Aorta (tissue), 5 donors: ENCODE data around the gene FAM131A. TPM values are rescaled to one million over a fixed set of nuclear protein-coding genes. Genes with fewer than 3 reads are reported as not detected.

Source experiments
- ATAC-seq: fragments of 200-7000 bp; cut with Tn5 transposase; one replicate; pipeline ENCODE4 v1.9.1; 2022; ENCODE audit warnings: moderate library complexity; ENCODE audit not compliant: low FRiP score
- DNase-seq, 2 donors: peaks; one replicate each; pipeline ENCODE4 v3.0.0-alpha.2; 2020
- H3K27ac ChIP-seq, 2 donors: one replicate each; pipeline ENCODE4 v1.5.1; 2013; ENCODE audit warnings: low read length in 2 of 2, mild to moderate bottlenecking in 2 of 2, moderate library complexity in 2 of 2, control low read depth in 1 of 2, inconsistent platforms in 1 of 2, low read depth in 1 of 2
- H3K27me3 ChIP-seq, 2 donors: one replicate each; pipeline ENCODE4 v1.6.1; 2013; ENCODE audit warnings: control low read depth in 1 of 2, low read length in 1 of 2, mild to moderate bottlenecking in 1 of 2, moderate library complexity in 1 of 2; ENCODE audit not compliant: insufficient read depth in 2 of 2, control insufficient read depth in 1 of 2
- H3K36me3 ChIP-seq, 2 donors: one replicate each; pipeline ENCODE4 v1.6.1; 2013; ENCODE audit warnings: control low read depth in 1 of 2, low read length in 1 of 2, mild to moderate bottlenecking in 1 of 2; ENCODE audit not compliant: insufficient read depth in 2 of 2, control insufficient read depth in 1 of 2
- H3K4me1 ChIP-seq, 2 donors: one replicate each; pipeline ENCODE4 v1.6.1; 2013; ENCODE audit warnings: low read length in 2 of 2, control low read depth in 1 of 2, mild to moderate bottlenecking in 1 of 2, moderate library complexity in 1 of 2; ENCODE audit not compliant: insufficient read depth in 2 of 2, control insufficient read depth in 1 of 2
- H3K4me3 ChIP-seq, 2 donors: one replicate each; pipeline ENCODE4 v1.5.1; 2013; ENCODE audit warnings: low read length in 2 of 2, control low read depth in 1 of 2, mild to moderate bottlenecking in 1 of 2
- H3K9me3 ChIP-seq: one replicate; pipeline ENCODE4 v1.6.1; 2013; ENCODE audit warnings: mild to moderate bottlenecking, low read length; ENCODE audit not compliant: control insufficient read depth
- WGBS, 2 donors: extraction: QIAGEN DNeasy Blood & Tissue Kit; methylation state at CpG; one replicate each; pipeline ENCODE4 v1.1.7; 2013; 5-methylcytosine and 5-hydroxymethylcytosine counted together
- intact Hi-C, 2 donors: fragments of 100-400 bp; cut with DNase I; formaldehyde crosslinking; loops; one replicate each; pipeline versions ENCODE4 v1.14.2 to v1.15.0; 2022
- polyA plus RNA-seq, 2 donors: library from polyadenylated mRNA; stranded (reverse); fragments of 200-250 nt; gene quantifications; one replicate each; pipeline ENCODE4 v1.2.3, GENCODE V29; 2013
- total RNA-seq, 2 donors: library from RNA; stranded (reverse); fragmentation: NEBNext Ultra II Directional; extraction: Animal tissue kit (Norgen Biotek cat#: 25700); gene quantifications; one replicate each; pipeline ENCODE4 v1.2.1, GENCODE V29; 2021
- donor health status: healthy with polysubstance abuse.
- donor health status: Bipolar disorder and iron deficiency.
- donor health status: DM: no; HTN: no; CAD: no.
- donor health status: DM: no; HTN: no; CAD: no.
- donor health status: DM: yes; HTN: yes; CAD: no.

The FAM131A gene
- total and polyA plus RNA-seq, 4 donors: 10.6 to 40.6 (median 27.7) TPM

DNA sequence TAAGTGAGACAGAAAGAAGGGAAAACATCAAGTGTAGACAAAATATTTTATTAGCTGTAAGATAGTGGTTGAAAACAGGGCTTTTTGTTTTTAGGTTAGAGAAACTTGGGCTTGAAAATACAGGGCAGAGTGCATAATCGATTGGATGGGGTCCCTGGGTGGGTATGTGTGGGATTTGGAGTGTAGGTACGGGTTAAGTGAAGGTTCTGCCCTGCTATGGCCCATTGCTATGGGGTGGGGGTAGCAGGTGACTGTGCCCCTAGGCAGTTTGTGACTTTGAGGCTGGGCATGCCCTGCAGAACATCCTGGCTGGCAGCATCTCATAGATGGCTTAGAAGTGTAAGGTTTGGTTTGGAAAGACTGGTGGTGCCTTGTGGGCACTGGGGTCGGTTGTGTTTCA lies 3.7 kb upstream of the FAM131A start:
- H3K4me1 ChIP-seq: no peaks in the 10 kb centered on the region
- peaks cover 4 to 8% of the 10 kb centered on the region in 2 donors for H3K36me3 ChIP-seq
- no peak overlapping the region for H3K4me3 ChIP-seq
- no peaks in the 10 kb centered on the region for H3K9me3 ChIP-seq
- no peak for DNase-seq
- 77 to 78% methylated on average over 3 of the region's 3 CpGs for WGBS, 2 donors
- H3K27ac ChIP-seq: peak overlapping the region in 1 of 2 donors; percentile 7
- no peak for ATAC-seq
- H3K27me3 ChIP-seq: no peaks in the 10 kb centered on the region
- intact Hi-C loops: loop anchor here (2.0 kb wide), 1 partner anchor 13 kb away; no protein-coding TSS in a partner anchor

DNA sequence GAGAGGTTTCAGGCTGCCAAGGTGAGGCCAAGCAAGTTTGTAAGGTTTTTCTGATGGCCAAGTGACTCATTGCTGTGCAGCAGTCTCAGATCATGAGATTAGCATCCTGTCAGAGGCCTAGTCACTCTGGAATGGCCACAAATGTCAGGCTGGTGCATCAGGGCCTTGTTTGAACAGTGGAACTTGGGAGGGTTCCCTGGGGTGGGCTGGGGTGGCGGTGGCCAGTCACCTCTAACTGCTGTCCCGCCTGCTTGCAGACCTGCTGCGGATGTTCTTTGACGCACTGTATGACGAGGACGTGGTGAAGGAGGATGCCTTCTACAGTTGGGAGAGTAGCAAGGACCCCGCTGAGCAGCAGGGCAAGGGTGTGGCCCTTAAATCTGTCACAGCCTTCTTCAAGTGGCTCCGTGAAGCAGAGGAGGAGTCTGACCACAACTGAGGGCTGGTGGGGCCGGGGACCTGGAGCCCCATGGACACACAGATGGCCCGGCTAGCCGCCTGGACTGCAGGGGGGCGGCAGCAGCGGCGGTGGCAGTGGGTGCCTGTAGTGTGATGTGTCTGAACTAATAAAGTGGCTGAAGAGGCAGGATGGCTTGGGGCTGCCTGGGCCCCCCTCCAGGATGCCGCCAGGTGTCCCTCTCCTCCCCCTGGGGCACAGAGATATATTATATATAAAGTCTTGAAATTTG lies 2.8 kb upstream of the FAM131A start:
- Histone ChIP-seq H3K4me1 (no peaks in the 10 kb centered on the region), H3K36me3 (peaks cover 2 to 8% of the 10 kb centered on the region in 2 donors), H3K27me3 (no peaks in the 10 kb centered on the region), H3K27ac (no peak overlapping the region), H3K9me3 (no peaks in the 10 kb centered on the region), H3K4me3 (no peak overlapping the region)
- DNase-seq (no peak), ATAC-seq (no peak)
- 74% methylated on average over 15 of the region's 15 CpGs for WGBS, 2 donors
- intact Hi-C loops: loop anchor here (2.0 kb wide), 1 partner anchor 14 kb away; no protein-coding TSS in a partner anchor

DNA sequence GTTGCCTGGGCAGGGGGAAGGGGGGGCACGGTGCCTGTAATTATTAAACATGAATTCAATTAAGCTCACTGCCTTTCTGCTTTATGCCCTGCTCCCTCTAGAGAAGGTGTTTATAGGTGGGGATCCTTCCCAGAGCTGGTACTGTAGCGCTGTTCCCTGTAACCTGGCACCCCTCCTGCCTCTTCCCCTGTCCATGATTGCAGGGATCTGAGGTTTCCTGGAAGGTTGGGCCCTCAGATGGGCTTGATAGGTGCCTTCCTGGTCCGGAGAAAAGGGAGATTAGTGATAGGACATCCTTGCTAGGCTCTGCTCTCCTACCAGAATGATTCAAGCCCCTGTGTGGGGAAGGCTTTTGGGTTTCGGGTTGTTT lies 2.1 kb upstream of the FAM131A start:
- Histone ChIP-seq H3K9me3 (no peaks in the 10 kb centered on the region), H3K27ac (peak overlapping the region; percentile 71 to 92), H3K36me3 (peaks cover 2 to 8% of the 10 kb centered on the region in 2 donors), H3K27me3 (no peaks in the 10 kb centered on the region), H3K4me1 (no peaks in the 10 kb centered on the region), H3K4me3 (no peak overlapping the region)
- 48 to 51% methylated on average over 4 of the region's 4 CpGs for WGBS, 2 donors
- ATAC-seq (no peak), DNase-seq (no peak)
- intact Hi-C loops: loop anchor here (2.0 kb wide), 1 partner anchor 14 kb away; no protein-coding TSS in a partner anchor

DNA sequence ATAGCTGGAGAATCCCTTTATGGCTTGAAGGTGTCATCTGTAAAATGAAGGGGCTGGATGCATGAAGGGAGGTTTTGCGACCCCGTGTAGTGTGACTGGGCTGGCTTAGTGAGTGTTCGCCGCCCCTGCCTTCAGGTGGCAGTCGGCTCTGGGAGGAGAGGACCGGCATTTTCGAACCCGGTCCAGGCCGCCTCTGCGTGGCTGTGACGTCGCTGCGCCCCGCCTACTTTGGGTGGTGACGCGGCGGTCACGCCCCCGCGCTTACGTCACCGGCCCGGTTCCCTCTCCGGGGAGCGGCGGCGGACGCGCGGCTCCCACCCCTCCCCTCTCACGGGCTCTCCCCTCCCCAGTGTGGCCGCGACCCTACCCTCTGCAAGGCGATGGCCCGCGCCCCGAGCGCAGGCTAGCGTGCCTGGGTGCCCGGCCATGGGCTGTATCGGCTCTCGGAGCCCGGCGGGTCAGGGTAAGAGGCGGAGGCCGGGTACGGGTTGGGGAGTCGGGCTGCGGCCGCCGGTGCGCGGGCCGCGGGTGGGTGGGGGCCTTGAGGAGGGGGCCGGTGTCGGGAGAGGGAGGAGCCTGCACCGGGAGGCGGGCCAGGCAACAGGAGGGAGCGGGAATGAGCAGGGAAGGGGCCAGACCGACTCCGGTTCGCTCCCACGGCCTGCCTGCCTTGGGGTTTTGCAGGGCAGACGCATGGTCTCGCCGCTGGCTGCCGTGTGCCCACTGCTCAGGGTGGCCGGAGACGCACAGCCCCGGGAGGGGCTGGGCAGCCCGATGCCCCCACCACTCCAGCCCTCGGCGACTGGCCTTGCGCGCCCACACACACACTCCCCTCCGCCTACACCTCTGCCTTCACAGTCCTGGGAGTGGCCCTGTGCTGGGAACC lies 1.5 kb upstream of the FAM131A start:
- WGBS, 2 donors: 0 to 1% methylated on average over 67 to 77 of the region's 77 CpGs
- intact Hi-C loops: loop anchor here (2.0 kb wide), 1 partner anchor 15 kb away; no protein-coding TSS in a partner anchor

DNA sequence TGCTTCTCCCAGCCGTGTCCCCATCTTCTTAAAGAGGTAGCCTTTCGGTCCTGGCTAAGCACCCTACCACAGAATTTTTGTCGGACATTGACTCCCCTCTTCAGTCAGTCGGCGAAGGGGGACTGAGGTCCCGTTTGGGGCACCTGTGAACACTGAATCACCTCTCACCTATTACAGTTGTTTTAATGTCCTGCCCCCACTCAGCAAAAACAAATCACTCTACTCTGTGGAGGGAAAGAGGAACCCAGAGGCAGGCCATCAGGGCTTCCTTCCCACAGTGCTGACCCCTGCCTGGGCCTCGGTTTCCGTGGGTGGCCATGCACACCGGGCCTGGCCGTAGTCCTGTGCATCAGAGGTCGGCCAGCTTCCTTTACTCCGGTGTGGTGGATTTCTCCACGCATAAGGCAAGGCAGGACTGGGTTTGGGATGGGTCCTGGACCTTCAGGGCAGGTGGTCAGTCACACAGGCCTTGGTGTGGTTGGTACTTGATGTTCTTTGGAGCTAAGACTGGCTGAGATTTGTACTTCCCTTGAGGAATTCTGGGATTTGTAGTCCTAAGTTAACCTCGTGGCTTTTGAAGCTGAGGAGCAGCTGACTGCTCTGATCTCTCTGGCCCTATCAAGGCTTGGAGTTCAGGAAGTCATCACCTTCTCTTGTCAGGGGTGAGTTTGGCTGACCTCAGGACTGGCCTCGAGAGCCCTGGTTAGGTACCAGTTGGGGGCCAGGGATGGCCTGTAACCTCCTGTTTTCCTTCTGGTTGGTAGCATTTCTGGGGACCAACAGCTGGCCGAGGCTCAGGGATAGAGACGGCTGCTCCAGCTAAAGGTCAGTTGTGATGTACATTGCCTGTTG lies 627 bp upstream of the FAM131A start:
- no peaks in the 10 kb centered on the region for H3K4me1 ChIP-seq
- H3K27me3 ChIP-seq: no peaks in the 10 kb centered on the region
- ATAC-seq (peak; percentile 72), DNase-seq (no peak)
- peak overlapping the region; percentile 78 to 93 for H3K27ac ChIP-seq
- H3K4me3 ChIP-seq: peak overlapping the region; percentile 19 to 73
- intact Hi-C loops: loop anchor here in 1 of 2 donors (1.0 kb wide), 1 partner anchor 22 kb away; the partner anchor contains the start of gene EIF4G1
- peaks cover 1 to 5% of the 10 kb centered on the region in 2 donors for H3K36me3 ChIP-seq
- H3K9me3 ChIP-seq: no peaks in the 10 kb centered on the region
- WGBS, 2 donors: 3% methylated on average over 17 of the region's 17 CpGs

More for the DNA sequence above, 1.5 kb upstream of the FAM131A start:
- DNase-seq: peak; percentile 90 to 97
- no peaks in the 10 kb centered on the region for H3K9me3 ChIP-seq
- no peaks in the 10 kb centered on the region for H3K4me1 ChIP-seq
- peak overlapping the region; percentile 85 to 93 for H3K27ac ChIP-seq
- peak overlapping the region; percentile 19 to 73 for H3K4me3 ChIP-seq
- H3K36me3 ChIP-seq: peaks cover 2 to 8% of the 10 kb centered on the region in 2 donors
- peak; percentile 85 for ATAC-seq
- H3K27me3 ChIP-seq: no peaks in the 10 kb centered on the region

DNA sequence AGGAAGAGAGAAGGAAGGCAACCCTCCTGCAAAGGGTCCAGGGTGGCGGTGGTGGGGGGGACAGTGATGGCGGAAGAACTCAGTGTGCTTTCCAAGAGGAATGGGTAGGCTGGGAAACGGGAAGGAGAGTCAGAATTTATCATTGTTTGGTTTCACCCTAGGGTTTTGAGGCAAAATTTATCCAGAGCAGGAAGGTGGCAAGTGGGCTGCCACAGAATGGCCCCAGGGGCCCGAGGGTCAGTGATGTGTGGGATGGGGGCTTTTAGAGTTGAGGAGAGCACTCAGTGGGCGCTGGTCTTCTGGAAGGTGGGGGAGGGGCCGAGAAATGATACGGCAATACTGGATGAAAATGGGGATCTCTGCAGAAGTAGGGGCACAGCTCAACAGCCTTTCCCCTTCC lies 581 bp downstream of the FAM131A start:
- ATAC-seq (no peak), DNase-seq (no peak)
- 8 to 10% methylated on average over 7 of the region's 7 CpGs for WGBS, 2 donors
- no peaks in the 10 kb centered on the region for H3K36me3 ChIP-seq
- no peaks in the 10 kb centered on the region for H3K9me3 ChIP-seq
- peak overlapping the region; percentile 23 to 94 for H3K27ac ChIP-seq
- no peaks in the 10 kb centered on the region for H3K4me1 ChIP-seq
- H3K4me3 ChIP-seq: peak overlapping the region in 1 of 2 donors; percentile 19
- intact Hi-C loops: loop anchor here in 1 of 2 donors (1.0 to 2.0 kb wide), 2 partner anchors 23 to 24 kb away; partner anchors contain the start of genes CLCN2, EIF4G1 and POLR2H
- no peaks in the 10 kb centered on the region for H3K27me3 ChIP-seq

DNA sequence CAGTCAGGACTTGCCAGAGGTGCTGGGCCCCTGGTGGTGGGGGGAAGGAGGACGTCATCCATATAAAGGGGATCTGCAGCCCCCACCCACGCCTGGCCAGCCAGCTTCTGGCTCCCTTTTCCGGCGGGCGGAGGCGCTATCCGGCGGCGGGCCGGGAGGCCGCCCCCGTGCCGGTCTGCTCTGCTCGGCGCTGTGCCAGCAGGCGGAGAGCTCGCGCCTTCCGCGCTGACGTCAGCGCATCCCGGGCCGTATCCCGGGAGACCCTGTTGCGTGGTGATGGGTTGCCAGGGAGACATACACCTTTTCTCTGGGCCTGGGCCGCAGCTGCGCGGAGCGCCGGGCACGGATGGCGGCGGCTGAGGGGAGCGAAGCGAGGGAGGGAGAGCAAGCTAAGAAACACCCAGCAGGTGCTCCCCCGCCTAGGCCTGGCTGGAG lies 1.1 kb downstream of the FAM131A start:
- Histone ChIP-seq H3K9me3 (no peaks in the 10 kb centered on the region), H3K36me3 (peaks cover 0 to 2% of the 10 kb centered on the region in 2 donors), H3K4me1 (no peaks in the 10 kb centered on the region), H3K27me3 (no peaks in the 10 kb centered on the region), H3K27ac (peak overlapping the region; percentile 23 to 94), H3K4me3 (peak overlapping the region in 1 of 2 donors; percentile 27)
- intact Hi-C loops: loop anchor here in 1 of 2 donors (2.0 kb wide), 1 partner anchor 22 kb away; the partner anchor contains the start of genes CLCN2 and POLR2H
- WGBS, 2 donors: 6 to 7% methylated on average over 32 to 37 of the region's 37 CpGs
- DNase-seq: peak; percentile 89 to 97
- ATAC-seq: peak; percentile 64
